Fibroblast of lung (primary cell): Measurements from ENCODE around the gene KCNT2.

Experiments used
- CTCF ChIP-seq, 2 donors: IDR thresholded peaks in 1 of 2; conservative IDR thresholded peaks in 1 of 2; 1 replicate in 1 of 2; 2 replicates in 1 of 2; pipeline ENCODE4 v1.5.1; 2011 to 2012; ENCODE audit warnings: low read length in 2 of 2, control low read depth in 1 of 2, inconsistent platforms in 1 of 2, low read depth in 1 of 2, mild to moderate bottlenecking in 1 of 2
- EZH2 ChIP-seq: IDR thresholded peaks from 2 replicates; pipeline ENCODE4 v1.5.1; 2012; ENCODE audit warnings: low read length, control low read depth, mild to moderate bottlenecking; ENCODE audit errors: missing control alignments

GRCh38 chr1:196577386-196577785, 30.9 kb downstream of the KCNT2 start:
- TF ChIP-seq CTCF (conservative IDR thresholded peaks at IDR 0.05 in 1 of 2, IDR thresholded peaks at IDR 0.05 in 1 of 2; ENCODE audit: low read depth in 1 of 2, low read length in 2 of 2) (no peak), EZH2 (no peak)
